ENCODE measurements around the gene LHX2.

- TF ChIP-seq CTCF (IDR thresholded peaks at IDR 0.05) (no peak), POLR2A (IDR thresholded peaks at IDR 0.05) (no peak)
These were observed 56.7 kb downstream of the LHX2 start for GRCh38 chr9:124068251-124068650.

Measured in prostate gland (tissue), 2 donors.